Lower lobe of right lung (tissue), 2 donors: ENCODE measurements around the gene PPA2. TPM values are rescaled to one million over a fixed set of nuclear protein-coding genes. Genes with fewer than 3 reads are reported as not detected.

Experiments used
- ATAC-seq, 2 donors: fragments of 200-7000 bp; cut with Tn5 transposase; one replicate each; pipeline ENCODE4 v1.9.1; 2020 to 2022; ENCODE audit warnings: mild to moderate bottlenecking in 2 of 2, moderate library complexity in 2 of 2
- DNase-seq: peaks from one replicate; pipeline ENCODE4 v3.0.0-alpha.2; 2020
- H3K27ac ChIP-seq: fragments of 200-600 bp; one replicate; pipeline ENCODE4 v1.8.0; 2022
- H3K27me3 ChIP-seq: fragments of 200-600 bp; one replicate; pipeline ENCODE4 v1.8.0; 2022; ENCODE audit warnings: low read depth
- H3K36me3 ChIP-seq: fragments of 200-600 bp; one replicate; pipeline ENCODE4 v1.8.0; 2022; ENCODE audit warnings: mild to moderate bottlenecking
- H3K4me1 ChIP-seq: fragments of 200-600 bp; one replicate; pipeline ENCODE4 v1.8.0; 2022
- H3K4me3 ChIP-seq: fragments of 200-600 bp; one replicate; pipeline ENCODE4 v1.8.0; 2022; ENCODE audit warnings: mild to moderate bottlenecking
- H3K9me3 ChIP-seq: fragments of 200-600 bp; one replicate; pipeline ENCODE4 v1.8.0; 2022
- CTCF ChIP-seq: fragments of 200-600 bp; IDR thresholded peaks from one replicate; pipeline ENCODE4 v1.8.0; 2022; ENCODE audit warnings: antibody characterized with exemption, mild to moderate bottlenecking
- intact Hi-C: fragments of 100-400 bp; cut with DNase I; formaldehyde crosslinking; loops from one replicate; pipeline ENCODE4 v1.11.0; 2022
- total RNA-seq: library from RNA; stranded (reverse); fragmentation: NEBNext Ultra II Directional; extraction: Animal tissue kit (Norgen Biotek cat#: 25700); gene quantifications from one replicate; pipeline ENCODE4 v1.2.1, GENCODE V29; 2021
- donor health status: DM: no; HTN: yes; CAD: no; lungs with severe emphysema.

Gene PPA2
- total RNA-seq, 1 donor from 2014 or later, result 62.9 TPM

- H3K4me3 ChIP-seq, result no peak overlapping the region
Observed at GRCh38 chr4:105344141-105344540, 129.7 kb downstream of the PPA2 start.

GRCh38 chr4:105343146-105343931, 130.5 kb downstream of the PPA2 start:
- no peak for ATAC-seq
- no peaks in the 10 kb centered on the region for H3K36me3 ChIP-seq

More at GRCh38 chr4:105344141-105344540, 129.7 kb downstream of the PPA2 start:
- DNase-seq (no peak), ATAC-seq (no peak)
- intact Hi-C loops, result no loop called here
- Histone ChIP-seq H3K4me1 (no peaks in the 10 kb centered on the region), H3K36me3 (no peaks in the 10 kb centered on the region), H3K27ac (no peak overlapping the region), H3K9me3 (no peaks in the 10 kb centered on the region), H3K27me3 (no peaks in the 10 kb centered on the region)
- no peak for TF ChIP-seq CTCF

GRCh38 chr4:105329081-105329480, 144.8 kb downstream of the PPA2 start:
- H3K27me3 ChIP-seq, result no peaks in the 10 kb centered on the region
- no peak overlapping the region for H3K4me3 ChIP-seq
- H3K27ac ChIP-seq, result no peak overlapping the region
- H3K36me3 ChIP-seq, result no peaks in the 10 kb centered on the region
- DNase-seq, result no peak
- ATAC-seq, result no peak
- intact Hi-C loops, result no loop called here
- no peak for TF ChIP-seq CTCF
- no peaks in the 10 kb centered on the region for H3K9me3 ChIP-seq
- H3K4me1 ChIP-seq, result no peaks in the 10 kb centered on the region

More at GRCh38 chr4:105343146-105343931, 130.5 kb downstream of the PPA2 start:
- intact Hi-C loops, result no loop called here
- Histone ChIP-seq H3K27me3 (no peaks in the 10 kb centered on the region), H3K9me3 (no peaks in the 10 kb centered on the region), H3K4me3 (no peak overlapping the region), H3K4me1 (no peaks in the 10 kb centered on the region), H3K27ac (no peak overlapping the region)
- TF ChIP-seq CTCF, result no peak
- no peak for DNase-seq

GRCh38 chr4:105327956-105328355, 145.9 kb downstream of the PPA2 start:
- H3K27ac ChIP-seq, result no peak overlapping the region
- DNase-seq (no peak), ATAC-seq (no peak)
- H3K4me3 ChIP-seq, result no peak overlapping the region
- no peak for TF ChIP-seq CTCF
- no peaks in the 10 kb centered on the region for H3K4me1 ChIP-seq
- intact Hi-C loops, result no loop called here
- no peaks in the 10 kb centered on the region for H3K36me3 ChIP-seq
- no peaks in the 10 kb centered on the region for H3K9me3 ChIP-seq
- H3K27me3 ChIP-seq, result no peaks in the 10 kb centered on the region

- Histone ChIP-seq H3K4me1 (no peaks in the 10 kb centered on the region), H3K9me3 (no peaks in the 10 kb centered on the region), H3K27ac (no peak overlapping the region), H3K27me3 (no peaks in the 10 kb centered on the region), H3K36me3 (no peaks in the 10 kb centered on the region), H3K4me3 (no peak overlapping the region)
- intact Hi-C loops, result no loop called here
- ATAC-seq (no peak), DNase-seq (no peak)
- TF ChIP-seq CTCF, result no peak
Observed at GRCh38 chr4:105327222-105327621, 146.6 kb downstream of the PPA2 start.

Other genes starting within 250 kb of the PPA2 start
- 20.6 TPM for gene ARHGEF38, start 78.6 kb upstream of the PPA2 start, total RNA-seq
- gene INTS12, start 234.6 kb upstream of the PPA2 start, total RNA-seq, result 19.1 TPM
- 6.7 TPM for gene GSTCD, start 234.7 kb upstream of the PPA2 start, total RNA-seq